Measurements from ENCODE around the gene HPRT1.
A peak's percentile ranks its signal among the peaks of the same experiment; 100 is the strongest.

The HPRT1 gene

DNA sequence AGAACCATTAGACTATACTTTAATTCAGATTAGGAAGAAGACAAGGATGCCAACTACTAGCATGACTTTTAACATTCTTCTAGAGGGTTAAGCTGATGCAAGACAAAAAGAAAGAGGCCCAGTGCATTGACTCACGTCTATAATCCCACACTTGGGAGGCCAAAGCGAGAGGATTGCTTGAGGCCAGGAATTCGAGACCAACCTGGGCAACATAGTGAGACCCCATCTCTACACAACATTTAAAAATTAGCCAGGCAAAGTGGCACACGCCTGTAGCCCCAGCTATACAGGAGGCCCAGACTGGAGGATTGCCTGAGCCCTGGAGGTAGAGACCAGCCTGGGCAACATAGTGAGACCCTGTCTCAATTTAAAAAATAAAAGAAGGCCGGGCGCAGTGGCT, 40.2 kb upstream of the HPRT1 start:
- no peaks in the 10 kb centered on the region for H3K4me1 ChIP-seq (ENCODE audit: control insufficient read depth, low read length)
- no peaks in the 10 kb centered on the region for H3K9me2 ChIP-seq (replicated peaks; ENCODE audit: control insufficient read depth, low read length)
- TF ChIP-seq EZH2phosphoT487 (IDR thresholded peaks at IDR 0.05; ENCODE audit: borderline replicate concordance, low read length): no peak
- TF ChIP-seq, protein P1, sequence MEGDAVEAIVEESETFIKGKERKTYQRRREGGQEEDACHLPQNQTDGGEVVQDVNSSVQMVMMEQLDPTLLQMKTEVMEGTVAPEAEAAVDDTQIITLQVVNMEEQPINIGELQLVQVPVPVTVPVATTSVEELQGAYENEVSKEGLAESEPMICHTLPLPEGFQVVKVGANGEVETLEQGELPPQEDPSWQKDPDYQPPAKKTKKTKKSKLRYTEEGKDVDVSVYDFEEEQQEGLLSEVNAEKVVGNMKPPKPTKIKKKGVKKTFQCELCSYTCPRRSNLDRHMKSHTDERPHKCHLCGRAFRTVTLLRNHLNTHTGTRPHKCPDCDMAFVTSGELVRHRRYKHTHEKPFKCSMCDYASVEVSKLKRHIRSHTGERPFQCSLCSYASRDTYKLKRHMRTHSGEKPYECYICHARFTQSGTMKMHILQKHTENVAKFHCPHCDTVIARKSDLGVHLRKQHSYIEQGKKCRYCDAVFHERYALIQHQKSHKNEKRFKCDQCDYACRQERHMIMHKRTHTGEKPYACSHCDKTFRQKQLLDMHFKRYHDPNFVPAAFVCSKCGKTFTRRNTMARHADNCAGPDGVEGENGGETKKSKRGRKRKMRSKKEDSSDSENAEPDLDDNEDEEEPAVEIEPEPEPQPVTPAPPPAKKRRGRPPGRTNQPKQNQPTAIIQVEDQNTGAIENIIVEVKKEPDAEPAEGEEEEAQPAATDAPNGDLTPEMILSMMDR (IDR thresholded peaks at IDR 0.05; ENCODE audit: low read depth, low read length, poor library complexity, severe bottlenecking): no peak
- no peak overlapping the region for H3K4me3 ChIP-seq (ENCODE audit: low read length)
- H3K79me2 ChIP-seq (ENCODE audit: control insufficient read depth, low read length): no peaks in the 10 kb centered on the region
- H3K4me2 ChIP-seq (ENCODE audit: low read length): no peak overlapping the region
- no peaks in the 10 kb centered on the region for H3F3A ChIP-seq (ENCODE audit: control insufficient read depth, insufficient read depth)
- peaks cover 62% of the 10 kb centered on the region for H3K36me3 ChIP-seq (ENCODE audit: control insufficient read depth, low read length)
- H3K9me3 ChIP-seq (ENCODE audit: control insufficient read depth, insufficient read depth, low read length): no peaks in the 10 kb centered on the region
- H3K27ac ChIP-seq (ENCODE audit: low read depth, low read length): no peak overlapping the region
- H4K20me1 ChIP-seq (ENCODE audit: control insufficient read depth, insufficient read depth, low read depth, low read length): no peaks in the 10 kb centered on the region
- no peaks in the 10 kb centered on the region for H3K27me3 ChIP-seq (ENCODE audit: control insufficient read depth, low read length)

DNA sequence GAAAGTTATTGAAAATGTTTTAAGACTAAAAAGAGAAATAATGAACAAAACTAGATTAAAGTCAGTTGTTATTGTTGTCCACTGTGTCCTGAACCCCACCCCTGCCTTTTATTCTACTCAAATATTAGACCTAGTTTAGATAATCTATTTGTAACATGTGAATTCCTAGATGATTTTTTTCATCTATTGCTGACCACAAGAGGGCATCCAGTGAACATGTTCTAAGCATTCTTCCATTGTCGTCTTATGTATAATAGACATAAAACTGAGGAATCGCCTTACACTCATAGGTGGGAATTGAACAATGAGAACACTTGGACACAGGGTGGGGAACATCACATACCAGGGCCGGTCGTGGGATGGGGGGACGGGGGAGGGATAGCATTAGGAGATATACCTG, 36.4 kb upstream of the HPRT1 start:
- H3K4me1 ChIP-seq (ENCODE audit: control insufficient read depth, low read length): no peaks in the 10 kb centered on the region

GRCh38 chrX:134426281-134426680, 33.7 kb upstream of the HPRT1 start:
- no peaks in the 10 kb centered on the region for H4K20me1 ChIP-seq (ENCODE audit: control insufficient read depth, insufficient read depth, low read depth, low read length)
- H3K9me3 ChIP-seq (ENCODE audit: control insufficient read depth, insufficient read depth, low read length): no peaks in the 10 kb centered on the region
- peaks cover 70% of the 10 kb centered on the region for H3K36me3 ChIP-seq (ENCODE audit: control insufficient read depth, low read length)
- no peaks in the 10 kb centered on the region for H3K79me2 ChIP-seq (ENCODE audit: control insufficient read depth, low read length)
- no peaks in the 10 kb centered on the region for H3F3A ChIP-seq (ENCODE audit: control insufficient read depth, insufficient read depth)
- H3K9me2 ChIP-seq (replicated peaks; ENCODE audit: control insufficient read depth, low read length): no peaks in the 10 kb centered on the region
- H3K4me2 ChIP-seq (ENCODE audit: low read length): no peak overlapping the region
- no peaks in the 10 kb centered on the region for H3K27me3 ChIP-seq (ENCODE audit: control insufficient read depth, low read length)
- TF ChIP-seq, protein P1 (IDR thresholded peaks at IDR 0.05; ENCODE audit: low read depth, low read length, poor library complexity, severe bottlenecking): no peak
- TF ChIP-seq EZH2phosphoT487 (IDR thresholded peaks at IDR 0.05; ENCODE audit: borderline replicate concordance, low read length): no peak
- H3K4me1 ChIP-seq (ENCODE audit: control insufficient read depth, low read length): no peaks in the 10 kb centered on the region
- no peak overlapping the region for H3K27ac ChIP-seq (ENCODE audit: low read depth, low read length)
- no peak overlapping the region for H3K4me3 ChIP-seq (ENCODE audit: low read length)

More for the DNA sequence above, 36.4 kb upstream of the HPRT1 start:
- Histone ChIP-seq H3K27me3 (ENCODE audit: control insufficient read depth, low read length) (no peaks in the 10 kb centered on the region), H3K4me2 (ENCODE audit: low read length) (no peak overlapping the region), H3K9me2 (replicated peaks; ENCODE audit: control insufficient read depth, low read length) (no peaks in the 10 kb centered on the region), H3K36me3 (ENCODE audit: control insufficient read depth, low read length) (peaks cover 65% of the 10 kb centered on the region), H3F3A (ENCODE audit: control insufficient read depth, insufficient read depth) (no peaks in the 10 kb centered on the region), H3K79me2 (ENCODE audit: control insufficient read depth, low read length) (no peaks in the 10 kb centered on the region), H3K9me3 (ENCODE audit: control insufficient read depth, insufficient read depth, low read length) (no peaks in the 10 kb centered on the region), H3K27ac (ENCODE audit: low read depth, low read length) (no peak overlapping the region), H3K4me3 (ENCODE audit: low read length) (no peak overlapping the region), H4K20me1 (ENCODE audit: control insufficient read depth, insufficient read depth, low read depth, low read length) (no peaks in the 10 kb centered on the region)
- TF ChIP-seq EZH2phosphoT487 (IDR thresholded peaks at IDR 0.05; ENCODE audit: borderline replicate concordance, low read length): no peak
- TF ChIP-seq, protein P1 (IDR thresholded peaks at IDR 0.05; ENCODE audit: low read depth, low read length, poor library complexity, severe bottlenecking): peak; percentile 42

DNA sequence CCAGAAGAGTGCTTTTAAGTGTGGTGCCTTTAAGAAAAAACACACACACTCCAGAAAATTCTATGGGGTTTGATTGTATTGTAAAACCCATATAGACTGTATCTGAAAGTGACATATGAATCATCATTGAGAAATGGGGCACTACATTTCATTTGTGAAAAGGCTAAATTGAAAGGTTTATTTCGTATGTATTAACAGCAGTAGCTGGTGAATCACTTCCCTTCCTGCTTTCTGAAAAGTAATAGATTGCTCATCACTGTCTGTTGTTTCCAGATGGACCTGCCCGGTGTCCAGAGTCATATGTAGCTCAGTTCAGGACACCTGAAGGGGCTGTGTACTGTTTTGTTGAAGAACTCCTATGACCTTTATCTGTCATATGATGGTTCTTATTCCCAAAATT, 28.1 kb upstream of the HPRT1 start:
- Histone ChIP-seq H3K36me3 (ENCODE audit: control insufficient read depth, low read length) (peaks cover 33% of the 10 kb centered on the region), H3K9me3 (ENCODE audit: control insufficient read depth, insufficient read depth, low read length) (no peaks in the 10 kb centered on the region), H3K4me3 (ENCODE audit: low read length) (no peak overlapping the region), H3K27ac (ENCODE audit: low read depth, low read length) (no peak overlapping the region), H4K20me1 (ENCODE audit: control insufficient read depth, insufficient read depth, low read depth, low read length) (no peaks in the 10 kb centered on the region), H3K4me2 (ENCODE audit: low read length) (no peak overlapping the region), H3F3A (ENCODE audit: control insufficient read depth, insufficient read depth) (no peaks in the 10 kb centered on the region), H3K9me2 (replicated peaks; ENCODE audit: control insufficient read depth, low read length) (no peaks in the 10 kb centered on the region), H3K4me1 (ENCODE audit: control insufficient read depth, low read length) (no peaks in the 10 kb centered on the region), H3K27me3 (ENCODE audit: control insufficient read depth, low read length) (no peaks in the 10 kb centered on the region), H3K79me2 (ENCODE audit: control insufficient read depth, low read length) (no peaks in the 10 kb centered on the region)
- TF ChIP-seq, protein P1 (IDR thresholded peaks at IDR 0.05; ENCODE audit: low read depth, low read length, poor library complexity, severe bottlenecking): no peak
- no peak for TF ChIP-seq EZH2phosphoT487 (IDR thresholded peaks at IDR 0.05; ENCODE audit: borderline replicate concordance, low read length)
